ENCODE results near the gene PLEKHM1.

- TF ChIP-seq, protein P1, sequence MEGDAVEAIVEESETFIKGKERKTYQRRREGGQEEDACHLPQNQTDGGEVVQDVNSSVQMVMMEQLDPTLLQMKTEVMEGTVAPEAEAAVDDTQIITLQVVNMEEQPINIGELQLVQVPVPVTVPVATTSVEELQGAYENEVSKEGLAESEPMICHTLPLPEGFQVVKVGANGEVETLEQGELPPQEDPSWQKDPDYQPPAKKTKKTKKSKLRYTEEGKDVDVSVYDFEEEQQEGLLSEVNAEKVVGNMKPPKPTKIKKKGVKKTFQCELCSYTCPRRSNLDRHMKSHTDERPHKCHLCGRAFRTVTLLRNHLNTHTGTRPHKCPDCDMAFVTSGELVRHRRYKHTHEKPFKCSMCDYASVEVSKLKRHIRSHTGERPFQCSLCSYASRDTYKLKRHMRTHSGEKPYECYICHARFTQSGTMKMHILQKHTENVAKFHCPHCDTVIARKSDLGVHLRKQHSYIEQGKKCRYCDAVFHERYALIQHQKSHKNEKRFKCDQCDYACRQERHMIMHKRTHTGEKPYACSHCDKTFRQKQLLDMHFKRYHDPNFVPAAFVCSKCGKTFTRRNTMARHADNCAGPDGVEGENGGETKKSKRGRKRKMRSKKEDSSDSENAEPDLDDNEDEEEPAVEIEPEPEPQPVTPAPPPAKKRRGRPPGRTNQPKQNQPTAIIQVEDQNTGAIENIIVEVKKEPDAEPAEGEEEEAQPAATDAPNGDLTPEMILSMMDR (conservative IDR thresholded peaks at IDR 0.05; ENCODE audit: low read length) = no peak
- no peak for TF ChIP-seq EZH2phosphoT487 (IDR thresholded peaks at IDR 0.05; ENCODE audit: borderline replicate concordance)
Measured at GRCh38 chr17:45387739-45388138, 102.8 kb downstream of the PLEKHM1 start.
